Activated naive CD4-positive, alpha-beta T cell treated with anti-CD3 and anti-CD28 coated beads for 36 hours (primary cell): ENCODE measurements around the gene WNT5A. TPM values are rescaled to one million over a fixed set of nuclear protein-coding genes. Genes with fewer than 3 reads are reported as not detected.

ENCODE experiments used
- CTCF ChIA-PET: fragments of 350-600 bp; sonication (Branson Sonifier 250); formaldehyde crosslinking; loops from one replicate; lab custom pipeline; 2021; ENCODE audit warnings: antibody characterized with exemption; lab: Charles Lee
- DNase-seq: peaks from one replicate; pipeline ENCODE4 v3.0.0-alpha.2; 2020
- H3K27ac Mint-ChIP-seq: one replicate; pipeline ENCODE4 v1.8.0; 2021; ENCODE audit warnings: mild to moderate bottlenecking, mixed read lengths
- H3K27me3 Mint-ChIP-seq: one replicate; pipeline ENCODE4 v1.8.0; 2021; ENCODE audit warnings: low read depth, mixed read lengths
- H3K36me3 Mint-ChIP-seq: one replicate; pipeline ENCODE4 v1.8.0; 2021; ENCODE audit warnings: low read depth, mixed read lengths
- H3K4me1 Mint-ChIP-seq: one replicate; pipeline ENCODE4 v1.8.0; 2021; ENCODE audit warnings: low read depth, mixed read lengths
- H3K4me3 Mint-ChIP-seq: one replicate; pipeline ENCODE4 v1.8.0; 2021; ENCODE audit warnings: mild to moderate bottlenecking, moderate library complexity, mixed read lengths
- H3K9me3 Mint-ChIP-seq: one replicate; pipeline ENCODE4 v1.8.0; 2021; ENCODE audit warnings: mixed read lengths
- intact Hi-C: fragments of 100-400 bp; cut with micrococcal nuclease; formaldehyde crosslinking; loops from one replicate; pipeline ENCODE4 v1.15.1; 2023
- total RNA-seq, 2 experiments: library from RNA; stranded (reverse); gene quantifications; one replicate each; pipeline ENCODE4 v1.2.3, GENCODE V29; 2021

The WNT5A gene
- total RNA-seq, 2 experiments from 2014 or later, result not detected

- no peaks in the 10 kb centered on the region for H3K27me3 Mint-ChIP-seq
These were observed 69.9 kb downstream of the WNT5A start for GRCh38 chr3:55417211-55417610.

GRCh38 chr3:55416331-55416821 lies 70.7 kb downstream of the WNT5A start:
- H3K4me3 Mint-ChIP-seq, result no peak overlapping the region

More at GRCh38 chr3:55417211-55417610, 69.9 kb downstream of the WNT5A start:
- peaks cover 2% of the 10 kb centered on the region for H3K9me3 Mint-ChIP-seq
- no peak overlapping the region for H3K4me3 Mint-ChIP-seq
- H3K4me1 Mint-ChIP-seq, result no peaks in the 10 kb centered on the region
- DNase-seq, result no peak
- H3K36me3 Mint-ChIP-seq, result no peaks in the 10 kb centered on the region
- CTCF ChIA-PET, result no interaction called here
- intact Hi-C loops, result no loop called here
- H3K27ac Mint-ChIP-seq, result no peak overlapping the region

More at GRCh38 chr3:55416331-55416821, 70.7 kb downstream of the WNT5A start:
- H3K27ac Mint-ChIP-seq, result no peak overlapping the region
- no peak for DNase-seq
- peaks cover 2% of the 10 kb centered on the region for H3K9me3 Mint-ChIP-seq
- H3K36me3 Mint-ChIP-seq, result no peaks in the 10 kb centered on the region
- CTCF ChIA-PET, result no interaction called here
- H3K27me3 Mint-ChIP-seq, result no peaks in the 10 kb centered on the region
- no peaks in the 10 kb centered on the region for H3K4me1 Mint-ChIP-seq
- intact Hi-C loops, result no loop called here
